HEK293 (cell line): ENCODE measurements around the gene NR2C2AP.

Experiments
- CTCF ChIA-PET: fragments of 350-600 bp; formaldehyde crosslinking; extraction: SDS; loops from one replicate; lab custom pipeline; 2021; ENCODE audit warnings: antibody characterized with exemption; lab: Yijun Ruan, JAX
- POLR2A ChIA-PET: fragments of 300-600 bp; formaldehyde crosslinking; extraction: SDS; loops from one replicate; lab custom pipeline; 2020; ENCODE audit warnings: antibody characterized with exemption, inconsistent platforms; lab: Yijun Ruan, JAX
- H3K27ac ChIP-seq: fragments of 200-500 bp; sonication (Bioruptor generic); 2 replicates; pipeline ENCODE4 v1.5.1; 2014; ENCODE audit warnings: low read depth, low read length, control low read depth, inconsistent platforms; ENCODE audit errors: extremely low read depth
- H3K36me3 ChIP-seq, 2 experiments: fragments of 200-500 bp in 1 of 2; sonication (Bioruptor generic) in 1 of 2; 1 replicate in 1 of 2; 2 replicates in 1 of 2; pipeline ENCODE4 v1.5.1; 2014 to 2017; ENCODE audit warnings: inconsistent platforms in 2 of 2, low read length in 2 of 2; ENCODE audit not compliant: control insufficient read depth in 2 of 2, insufficient read depth in 1 of 2
- H3K4me1 ChIP-seq: fragments of 200-500 bp; sonication (Bioruptor generic); 2 replicates; pipeline ENCODE4 v1.5.1; 2014; ENCODE audit warnings: mild to moderate bottlenecking, low read length, inconsistent platforms; ENCODE audit not compliant: control insufficient read depth, insufficient read depth
- H3K4me3 ChIP-seq: 2 replicates; pipeline ENCODE4 v1.5.1; 2011; ENCODE audit warnings: low read depth, mild to moderate bottlenecking, control low read depth, low read length, moderate library complexity
- H3K9me3 ChIP-seq: fragments of 200-500 bp; sonication (Bioruptor generic); 2 replicates; pipeline ENCODE4 v1.5.1; 2014; ENCODE audit warnings: low read depth, low read length, inconsistent platforms; ENCODE audit not compliant: control insufficient read depth, insufficient read depth
- EGR2 ChIP-seq: fragments of 450-650 bp; formaldehyde crosslinking; IDR thresholded peaks from 2 replicates; pipeline ENCODE4 v1.5.1; 2016; ENCODE audit warnings: low read depth, missing biosample characterization, missing genetic modification characterization
- GLIS1 ChIP-seq: fragments of 450-650 bp; formaldehyde crosslinking; IDR thresholded peaks from 2 replicates; pipeline ENCODE4 v1.5.1; 2016; ENCODE audit warnings: missing biosample characterization, missing genetic modification characterization
- KLF16 ChIP-seq: fragments of 450-650 bp; formaldehyde crosslinking; IDR thresholded peaks from 2 replicates; pipeline ENCODE4 v1.5.1; 2017; ENCODE audit warnings: missing biosample characterization, missing genetic modification characterization
- KLF8 ChIP-seq: fragments of 450-650 bp; formaldehyde crosslinking; IDR thresholded peaks from 2 replicates; pipeline ENCODE4 v1.5.1; 2016; ENCODE audit warnings: missing biosample characterization, missing genetic modification characterization
- KLF9 ChIP-seq: fragments of 450-650 bp; formaldehyde crosslinking; IDR thresholded peaks from 2 replicates; pipeline ENCODE4 v1.5.1; 2016; ENCODE audit warnings: missing biosample characterization, missing genetic modification characterization, low read depth
- MYNN ChIP-seq: fragments of 450-650 bp; formaldehyde crosslinking; IDR thresholded peaks from 2 replicates; pipeline ENCODE4 v1.5.1; 2016; ENCODE audit warnings: missing biosample characterization, missing genetic modification characterization, borderline replicate concordance
- PRDM1 ChIP-seq: fragments of 450-650 bp; formaldehyde crosslinking; IDR thresholded peaks from 2 replicates; pipeline ENCODE4; 2016; ENCODE audit warnings: missing biosample characterization, missing genetic modification characterization
- SCRT1 ChIP-seq: fragments of 450-650 bp; formaldehyde crosslinking; IDR thresholded peaks from 2 replicates; pipeline ENCODE4 v1.5.1; 2016; ENCODE audit warnings: missing biosample characterization, missing genetic modification characterization, borderline replicate concordance
- SP3 ChIP-seq: fragments of 450-650 bp; formaldehyde crosslinking; IDR thresholded peaks from 2 replicates; pipeline ENCODE4 v1.5.1; 2016; ENCODE audit warnings: missing biosample characterization, missing genetic modification characterization
- WT1 ChIP-seq: fragments of 450-650 bp; formaldehyde crosslinking; IDR thresholded peaks from 2 replicates; pipeline ENCODE4 v1.5.1; 2016; ENCODE audit warnings: missing biosample characterization, missing genetic modification characterization
- YY1 ChIP-seq: fragments of 450-650 bp; formaldehyde crosslinking; IDR thresholded peaks from 2 replicates; pipeline ENCODE4 v1.5.1; 2018; ENCODE audit warnings: missing biosample characterization, missing genetic modification characterization
- ZBTB17 ChIP-seq: fragments of 450-650 bp; formaldehyde crosslinking; IDR thresholded peaks from 2 replicates; pipeline ENCODE4 v1.5.1; 2016; ENCODE audit warnings: missing biosample characterization, missing genetic modification characterization
- ZFHX2 ChIP-seq: fragments of 450-650 bp; formaldehyde crosslinking; conservative IDR thresholded peaks from 2 replicates; pipeline ENCODE4 v1.5.1; 2016; ENCODE audit warnings: missing biosample characterization, missing genetic modification characterization
- ZNF114 ChIP-seq: fragments of 450-650 bp; formaldehyde crosslinking; IDR thresholded peaks from 2 replicates; pipeline ENCODE4 v1.5.0; 2017; ENCODE audit warnings: missing biosample characterization, missing genetic modification characterization
- ZNF140 ChIP-seq: fragments of 450-650 bp; formaldehyde crosslinking; IDR thresholded peaks from 2 replicates; pipeline ENCODE4 v1.5.1; 2016; ENCODE audit warnings: missing biosample characterization, missing genetic modification characterization
- ZNF146 ChIP-seq: fragments of 450-650 bp; formaldehyde crosslinking; IDR thresholded peaks from 2 replicates; pipeline ENCODE4 v1.5.1; 2016; ENCODE audit warnings: missing biosample characterization, missing genetic modification characterization
- ZNF202 ChIP-seq: fragments of 450-650 bp; formaldehyde crosslinking; IDR thresholded peaks from 2 replicates; pipeline ENCODE4 v1.5.1; 2016; ENCODE audit warnings: missing biosample characterization, missing genetic modification characterization, borderline replicate concordance
- ZNF24 ChIP-seq: fragments of 450-650 bp; formaldehyde crosslinking; IDR thresholded peaks from 2 replicates; pipeline ENCODE4 v1.5.1; 2016; ENCODE audit warnings: missing biosample characterization, missing genetic modification characterization
- ZNF341 ChIP-seq: fragments of 450-650 bp; formaldehyde crosslinking; IDR thresholded peaks from 2 replicates; pipeline ENCODE4; 2016; ENCODE audit warnings: low read depth, missing biosample characterization, missing genetic modification characterization
- ZNF366 ChIP-seq: fragments of 450-650 bp; formaldehyde crosslinking; conservative IDR thresholded peaks from 2 replicates; pipeline ENCODE4 v1.5.1; 2016; ENCODE audit warnings: missing biosample characterization, missing genetic modification characterization
- ZNF549 ChIP-seq: fragments of 450-650 bp; IDR thresholded peaks from 2 replicates; pipeline ENCODE4 v1.5.1; 2018; ENCODE audit warnings: missing biosample characterization, missing genetic modification characterization, mild to moderate bottlenecking, inconsistent platforms, moderate library complexity
- ZNF571 ChIP-seq: fragments of 450-650 bp; formaldehyde crosslinking; IDR thresholded peaks from 2 replicates; pipeline ENCODE4 v1.5.0; 2017; ENCODE audit warnings: missing biosample characterization, missing genetic modification characterization
- ZNF600 ChIP-seq: fragments of 450-650 bp; formaldehyde crosslinking; IDR thresholded peaks from 2 replicates; pipeline ENCODE4 v1.5.1; 2016; ENCODE audit warnings: missing biosample characterization, missing genetic modification characterization
- ZNF623 ChIP-seq: fragments of 450-650 bp; formaldehyde crosslinking; IDR thresholded peaks from 2 replicates; pipeline ENCODE4 v1.5.1; 2016; ENCODE audit warnings: missing biosample characterization, missing genetic modification characterization
- ZNF658 ChIP-seq: fragments of 450-650 bp; formaldehyde crosslinking; IDR thresholded peaks from 2 replicates; pipeline ENCODE4; 2016; ENCODE audit warnings: missing biosample characterization, missing genetic modification characterization
- ZNF701 ChIP-seq: fragments of 450-650 bp; formaldehyde crosslinking; IDR thresholded peaks from 2 replicates; pipeline ENCODE4 v1.5.1; 2016; ENCODE audit warnings: missing biosample characterization, missing genetic modification characterization
- ZNF747 ChIP-seq: fragments of 450-650 bp; formaldehyde crosslinking; IDR thresholded peaks from 2 replicates; pipeline ENCODE4 v1.5.1; 2016; ENCODE audit warnings: missing biosample characterization, missing genetic modification characterization
- TF ChIP-seq, protein P1 (sequence below): fragments of 450-650 bp; IDR thresholded peaks from 2 replicates; pipeline ENCODE4 v1.5.1; 2018; ENCODE audit warnings: missing biosample characterization, missing genetic modification characterization
- TF ChIP-seq, protein P2 (sequence below): fragments of 450-650 bp; formaldehyde crosslinking; IDR thresholded peaks from 2 replicates; pipeline ENCODE4 v1.5.1; 2016; ENCODE audit warnings: missing biosample characterization, missing genetic modification characterization
- TF ChIP-seq, protein P3 (sequence below): fragments of 450-650 bp; formaldehyde crosslinking; IDR thresholded peaks from 2 replicates; pipeline ENCODE4 v1.5.1; 2016; ENCODE audit warnings: missing biosample characterization, missing genetic modification characterization
- TF ChIP-seq, protein P4 (sequence below): fragments of 450-650 bp; formaldehyde crosslinking; IDR thresholded peaks from 2 replicates; pipeline ENCODE4 v1.5.1; 2016; ENCODE audit warnings: missing biosample characterization, missing genetic modification characterization, low read depth

Gene NR2C2AP

DNA sequence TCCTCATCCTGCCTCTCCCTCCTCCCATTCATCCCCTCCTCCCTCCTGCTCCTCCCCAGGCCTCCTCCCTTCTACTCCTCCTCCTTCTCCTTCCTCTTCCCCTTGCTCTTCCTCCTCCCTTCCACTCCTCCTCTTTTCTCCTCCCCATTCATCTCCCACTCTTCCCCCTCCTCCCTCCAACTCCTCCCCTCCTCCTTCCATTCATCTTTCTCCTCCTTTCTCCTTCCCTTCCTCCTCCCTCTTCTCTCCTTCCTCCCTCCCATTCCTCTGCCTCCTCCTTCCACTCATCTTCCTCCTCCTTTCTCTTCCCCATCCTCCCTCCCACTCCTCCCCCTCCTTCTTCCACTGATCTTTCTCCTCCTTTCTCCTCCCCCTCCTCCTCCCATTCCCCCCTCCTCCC is 36.5 kb upstream of the NR2C2AP start:
- Histone ChIP-seq H3K9me3 (no peaks in the 10 kb centered on the region), H3K4me1 (no peaks in the 10 kb centered on the region), H3K36me3 (no peaks in the 10 kb centered on the region), H3K4me3 (no peak overlapping the region), H3K27ac (no peak overlapping the region)
- POLR2A ChIA-PET = no interaction called here
- TF ChIP-seq SP3 (tag by site-specific recombination) = peak; percentile 44; the same call in 1 of the 2 replicates
- peak; percentile 59; the same call in 1 of the 2 replicates for TF ChIP-seq ZFHX2 (tag by site-specific recombination)
- TF ChIP-seq ZBTB17 (tag by site-specific recombination) = no peak
- TF ChIP-seq PRDM1 (tag by site-specific recombination) = peak; percentile 36; the same call in 1 of the 2 replicates
- no peak for TF ChIP-seq KLF16 (tag by site-specific recombination)
- no peak for TF ChIP-seq KLF9
- 0 out of 2 replicates have a peak, but pooled peaks have one; percentile 46 for TF ChIP-seq ZNF658 (tag by site-specific recombination)
- TF ChIP-seq WT1 (tag by site-specific recombination) = peak; percentile 48; the same call in 1 of the 2 replicates
- no peak for TF ChIP-seq ZNF114
- TF ChIP-seq ZNF366 (tag by site-specific recombination) = peak; percentile 81
- TF ChIP-seq, protein P1, sequence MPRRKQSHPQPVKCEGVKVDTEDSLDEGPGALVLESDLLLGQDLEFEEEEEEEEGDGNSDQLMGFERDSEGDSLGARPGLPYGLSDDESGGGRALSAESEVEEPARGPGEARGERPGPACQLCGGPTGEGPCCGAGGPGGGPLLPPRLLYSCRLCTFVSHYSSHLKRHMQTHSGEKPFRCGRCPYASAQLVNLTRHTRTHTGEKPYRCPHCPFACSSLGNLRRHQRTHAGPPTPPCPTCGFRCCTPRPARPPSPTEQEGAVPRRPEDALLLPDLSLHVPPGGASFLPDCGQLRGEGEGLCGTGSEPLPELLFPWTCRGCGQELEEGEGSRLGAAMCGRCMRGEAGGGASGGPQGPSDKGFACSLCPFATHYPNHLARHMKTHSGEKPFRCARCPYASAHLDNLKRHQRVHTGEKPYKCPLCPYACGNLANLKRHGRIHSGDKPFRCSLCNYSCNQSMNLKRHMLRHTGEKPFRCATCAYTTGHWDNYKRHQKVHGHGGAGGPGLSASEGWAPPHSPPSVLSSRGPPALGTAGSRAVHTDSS (tag by site-specific recombination) = peak; percentile 30; the same call in 1 of the 2 replicates
- no peak for TF ChIP-seq ZNF341 (tag by site-specific recombination)
- peak; percentile 80 for TF ChIP-seq EGR2 (tag by site-specific recombination)
- TF ChIP-seq, protein P2, sequence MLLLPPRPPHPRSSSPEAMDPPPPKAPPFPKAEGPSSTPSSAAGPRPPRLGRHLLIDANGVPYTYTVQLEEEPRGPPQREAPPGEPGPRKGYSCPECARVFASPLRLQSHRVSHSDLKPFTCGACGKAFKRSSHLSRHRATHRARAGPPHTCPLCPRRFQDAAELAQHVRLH (tag by site-specific recombination) = no peak
- CTCF ChIA-PET = no interaction called here

DNA sequence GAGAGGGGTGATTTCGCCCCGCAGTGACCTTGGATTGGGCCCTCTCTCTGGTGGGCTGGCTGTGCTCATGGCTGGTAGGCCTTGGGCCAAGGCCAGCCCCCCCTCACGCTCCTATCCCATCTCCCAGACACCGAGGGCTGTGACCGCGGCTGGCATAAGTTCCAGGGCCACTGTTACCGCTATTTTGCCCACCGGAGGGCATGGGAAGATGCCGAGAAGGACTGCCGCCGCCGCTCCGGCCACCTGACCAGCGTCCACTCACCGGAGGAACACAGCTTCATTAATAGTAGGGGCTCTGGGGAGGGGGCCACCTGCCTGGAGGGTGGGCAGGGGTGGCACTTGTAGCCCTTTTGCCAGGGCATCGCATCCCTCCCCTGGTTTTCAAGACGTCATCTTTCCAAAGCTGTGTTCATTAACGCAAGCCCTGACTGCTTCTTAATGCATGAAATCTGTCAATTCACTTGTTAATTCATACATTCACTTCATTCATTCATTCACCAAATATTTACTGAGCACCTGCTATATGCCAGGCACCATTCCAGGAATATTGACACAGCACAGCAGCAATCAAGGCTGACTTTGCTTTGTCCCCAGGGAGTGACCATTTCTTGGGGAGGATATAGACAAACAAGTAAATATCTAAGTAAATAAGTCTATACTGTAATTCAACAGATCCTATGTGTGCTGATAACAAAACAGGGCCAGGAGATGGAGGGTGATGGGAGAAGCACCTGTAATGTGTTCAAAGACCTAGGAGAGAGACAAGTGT is 35.1 kb upstream of the NR2C2AP start:
- H3K4me3 ChIP-seq = no peak overlapping the region
- POLR2A ChIA-PET = no interaction called here
- H3K27ac ChIP-seq = no peak overlapping the region

DNA sequence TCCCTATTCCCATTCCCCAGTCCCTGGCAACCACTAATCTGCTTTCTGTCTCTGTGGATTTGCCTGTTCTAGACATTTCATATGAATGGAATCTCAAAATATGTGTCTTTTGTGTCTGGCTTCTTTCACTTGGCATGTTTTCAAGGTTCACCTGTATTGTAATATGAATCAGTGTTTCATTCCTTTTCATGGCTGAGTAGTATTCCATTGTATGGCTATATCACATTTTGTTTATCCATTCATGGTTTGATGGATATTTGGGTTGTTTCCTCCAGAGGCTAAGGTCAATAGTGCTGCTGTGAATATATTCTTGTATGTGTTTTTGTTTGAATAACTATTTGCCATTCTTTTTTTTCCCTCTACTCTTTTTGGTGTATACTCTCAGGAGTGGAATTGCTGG is 33.0 kb upstream of the NR2C2AP start:
- CTCF ChIA-PET = no interaction called here
- POLR2A ChIA-PET = no interaction called here
- TF ChIP-seq ZNF140 (peak; percentile 23; the same call in 1 of the 2 replicates), ZNF701 (tag by site-specific recombination) (no peak), ZNF24 (no peak), MYNN (no peak), ZNF623 (no peak), ZNF202 (tag by site-specific recombination) (no peak), ZNF146 (tag by site-specific recombination) (peak; percentile 93), KLF8 (no peak)
- TF ChIP-seq, protein P3, sequence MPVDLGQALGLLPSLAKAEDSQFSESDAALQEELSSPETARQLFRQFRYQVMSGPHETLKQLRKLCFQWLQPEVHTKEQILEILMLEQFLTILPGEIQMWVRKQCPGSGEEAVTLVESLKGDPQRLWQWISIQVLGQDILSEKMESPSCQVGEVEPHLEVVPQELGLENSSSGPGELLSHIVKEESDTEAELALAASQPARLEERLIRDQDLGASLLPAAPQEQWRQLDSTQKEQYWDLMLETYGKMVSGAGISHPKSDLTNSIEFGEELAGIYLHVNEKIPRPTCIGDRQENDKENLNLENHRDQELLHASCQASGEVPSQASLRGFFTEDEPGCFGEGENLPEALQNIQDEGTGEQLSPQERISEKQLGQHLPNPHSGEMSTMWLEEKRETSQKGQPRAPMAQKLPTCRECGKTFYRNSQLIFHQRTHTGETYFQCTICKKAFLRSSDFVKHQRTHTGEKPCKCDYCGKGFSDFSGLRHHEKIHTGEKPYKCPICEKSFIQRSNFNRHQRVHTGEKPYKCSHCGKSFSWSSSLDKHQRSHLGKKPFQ (tag by site-specific recombination) = no peak

More for the DNA sequence above, 35.1 kb upstream of the NR2C2AP start:
- CTCF ChIA-PET = no interaction called here
- no peaks in the 10 kb centered on the region for H3K36me3 ChIP-seq
- TF ChIP-seq GLIS1 (tag by site-specific recombination) (no peak), ZNF549 (tag by site-specific recombination) (no peak), SCRT1 (no peak), ZNF747 (tag by site-specific recombination) (no peak), ZNF571 (tag by site-specific recombination) (no peak), PRDM1 (tag by site-specific recombination) (no peak), EGR2 (tag by site-specific recombination) (no peak), YY1 (no peak), ZNF600 (tag by site-specific recombination) (no peak)
- TF ChIP-seq, protein P4, sequence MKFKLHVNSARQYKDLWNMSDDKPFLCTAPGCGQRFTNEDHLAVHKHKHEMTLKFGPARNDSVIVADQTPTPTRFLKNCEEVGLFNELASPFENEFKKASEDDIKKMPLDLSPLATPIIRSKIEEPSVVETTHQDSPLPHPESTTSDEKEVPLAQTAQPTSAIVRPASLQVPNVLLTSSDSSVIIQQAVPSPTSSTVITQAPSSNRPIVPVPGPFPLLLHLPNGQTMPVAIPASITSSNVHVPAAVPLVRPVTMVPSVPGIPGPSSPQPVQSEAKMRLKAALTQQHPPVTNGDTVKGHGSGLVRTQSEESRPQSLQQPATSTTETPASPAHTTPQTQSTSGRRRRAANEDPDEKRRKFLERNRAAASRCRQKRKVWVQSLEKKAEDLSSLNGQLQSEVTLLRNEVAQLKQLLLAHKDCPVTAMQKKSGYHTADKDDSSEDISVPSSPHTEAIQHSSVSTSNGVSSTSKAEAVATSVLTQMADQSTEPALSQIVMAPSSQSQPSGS (tag by site-specific recombination) = no peak
- no peaks in the 10 kb centered on the region for H3K9me3 ChIP-seq
- no peaks in the 10 kb centered on the region for H3K4me1 ChIP-seq

More for the DNA sequence above, 33.0 kb upstream of the NR2C2AP start:
- no peaks in the 10 kb centered on the region for H3K36me3 ChIP-seq
- no peaks in the 10 kb centered on the region for H3K4me1 ChIP-seq
- H3K4me3 ChIP-seq = no peak overlapping the region
- H3K27ac ChIP-seq = no peak overlapping the region
- no peaks in the 10 kb centered on the region for H3K9me3 ChIP-seq
